ENCODE results near the gene NT5C.

NT5C gene

DNA sequence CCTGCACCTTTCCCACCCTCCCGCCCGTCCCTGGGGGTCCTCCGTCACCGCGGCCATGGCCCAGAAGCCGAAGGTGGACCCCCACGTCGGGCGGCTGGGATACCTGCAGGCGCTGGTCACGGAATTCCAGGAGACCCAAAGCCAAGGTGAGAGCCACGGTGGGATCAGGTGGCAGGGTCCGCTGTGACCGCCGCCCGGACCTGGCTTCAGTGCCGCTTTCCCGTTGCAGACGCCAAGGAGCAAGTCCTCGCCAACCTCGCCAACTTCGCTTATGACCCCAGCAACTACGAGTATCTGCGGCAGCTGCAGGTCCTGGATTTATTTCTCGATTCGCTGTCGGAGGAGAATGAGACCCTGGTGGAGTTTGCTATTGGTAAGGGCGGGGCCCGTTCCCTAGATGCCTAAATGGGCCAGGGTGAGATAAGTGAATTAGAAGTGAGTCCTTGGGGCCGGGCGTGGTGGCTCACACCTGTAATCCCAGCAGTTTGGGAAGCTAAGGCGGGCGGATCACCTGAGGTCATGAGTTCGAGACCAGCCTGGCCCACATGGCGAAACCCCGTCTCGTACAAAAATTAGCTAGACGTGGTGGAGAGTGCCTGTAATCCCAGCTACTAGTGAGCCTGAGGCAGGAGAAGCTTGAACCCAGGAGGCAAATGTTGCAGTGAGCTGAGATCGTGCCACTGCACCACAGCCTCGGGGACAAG lies 21.2 kb downstream of the NT5C start:
- Histone ChIP-seq H3K4me3 (ENCODE audit: low read length) (peak overlapping the region; percentile 85), H3K4me1 (ENCODE audit: insufficient read depth, low read length) (peaks cover 5% of the 10 kb centered on the region; the same call in 1 of the 2 replicates), H3K27me3 (ENCODE audit: insufficient read depth, low read length) (peaks cover 10% of the 10 kb centered on the region; the same call in 1 of the 2 replicates), H3K9me3 (ENCODE audit: insufficient read depth, low read depth, low read length) (no peaks in the 10 kb centered on the region), H3K9ac (ENCODE audit: low read depth, low read length) (peak overlapping the region; percentile 72; the same call in 1 of the 2 replicates), H3K27ac (ENCODE audit: low read length) (no peak overlapping the region), H3K36me3 (ENCODE audit: insufficient read depth, low read depth, low read length) (peaks cover under 1% of the 10 kb centered on the region; the same call in 1 of the 2 replicates)

DNA sequence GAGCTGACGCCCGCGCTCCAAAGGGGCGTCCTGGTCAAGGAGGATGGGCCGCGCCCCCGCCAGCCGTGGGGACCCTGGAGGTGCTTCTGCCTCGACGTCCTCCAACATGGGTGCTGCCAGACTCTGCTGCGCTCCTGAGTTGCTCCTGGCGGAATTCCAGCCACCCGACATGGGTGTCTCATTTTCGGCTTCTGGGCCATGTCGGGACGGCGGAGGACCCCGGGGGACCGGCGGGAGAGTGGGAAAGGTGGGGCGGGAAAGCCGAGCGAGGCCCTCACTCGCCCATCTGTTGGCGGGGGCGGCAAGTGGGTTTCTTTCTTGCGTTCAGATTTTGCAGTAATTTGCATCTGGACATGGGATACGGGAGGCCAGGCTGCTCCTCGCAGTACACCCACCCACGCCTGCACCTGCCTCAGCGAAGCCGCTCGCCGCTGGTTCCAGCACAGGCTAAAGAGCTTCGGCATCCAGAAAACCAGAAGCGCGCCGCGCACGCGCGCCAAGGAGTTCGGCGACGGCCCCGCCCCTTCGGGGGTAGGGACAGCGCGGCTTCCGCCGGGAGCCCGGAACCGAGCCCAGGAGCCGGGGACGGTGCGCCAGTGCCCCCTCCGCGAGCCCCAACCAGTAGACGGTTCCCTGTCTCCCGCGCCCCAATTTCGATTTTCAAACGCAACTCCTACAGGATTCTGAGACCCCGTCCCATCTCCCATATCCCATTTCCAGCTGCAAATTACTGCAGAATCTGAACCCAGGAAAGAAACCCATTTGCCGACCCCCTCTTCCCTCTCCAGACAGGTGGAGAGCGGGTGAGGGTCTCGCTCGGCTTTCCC lies 21.9 kb downstream of the NT5C start, which contains the start of gene ARMC7:
TSS of gene ARMC7 (plus strand) at position 563 of the 827 bp plus-strand sequence. CDS start 320 bp downstream, outside the sequence.
- H3K4me1 ChIP-seq (ENCODE audit: insufficient read depth, low read length), result peaks cover 5% of the 10 kb centered on the region; the same call in 1 of the 2 replicates
- peak within 1 kb of the TSS; percentile 72 for H3K9ac ChIP-seq (ENCODE audit: low read depth, low read length)
- H3K9me3 ChIP-seq (ENCODE audit: insufficient read depth, low read depth, low read length), result no peaks in the 10 kb centered on the region
- no peak within 1 kb of the TSS for H3K27ac ChIP-seq (ENCODE audit: low read length)
- peak within 1 kb of the TSS; percentile 85 for H3K4me3 ChIP-seq (ENCODE audit: low read length)
- peaks cover 10% of the 10 kb centered on the region; the same call in 1 of the 2 replicates for H3K27me3 ChIP-seq (ENCODE audit: insufficient read depth, low read length)
- no peaks in the 10 kb centered on the region for H3K36me3 ChIP-seq (ENCODE audit: insufficient read depth, low read depth, low read length)

DNA sequence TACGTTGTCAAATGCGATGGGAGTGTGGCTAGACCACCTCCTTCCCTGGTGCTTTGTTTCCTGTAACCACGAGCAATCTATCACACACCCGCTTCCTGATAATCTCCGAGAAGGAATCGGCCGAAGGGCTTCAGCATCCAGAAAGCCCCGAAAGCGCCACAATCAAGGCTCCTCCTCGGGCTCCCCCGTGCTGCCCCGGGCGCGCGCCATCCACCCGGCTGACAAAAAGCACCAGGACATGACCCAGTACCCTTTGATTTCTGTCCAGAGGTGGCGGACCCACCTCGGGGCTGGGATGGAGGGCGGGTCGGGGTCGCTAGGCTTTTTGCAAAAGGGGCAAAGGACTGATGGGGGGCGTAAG lies 22.5 kb downstream of the NT5C start:
- Histone ChIP-seq H3K36me3 (ENCODE audit: insufficient read depth, low read depth, low read length) (no peaks in the 10 kb centered on the region), H3K27me3 (ENCODE audit: insufficient read depth, low read length) (peaks cover 10% of the 10 kb centered on the region; the same call in 1 of the 2 replicates), H3K9ac (ENCODE audit: low read depth, low read length) (peak overlapping the region; percentile 72; the same call in 1 of the 2 replicates), H3K4me3 (ENCODE audit: low read length) (peak overlapping the region; percentile 85), H3K4me1 (ENCODE audit: insufficient read depth, low read length) (peaks cover 5% of the 10 kb centered on the region; the same call in 1 of the 2 replicates), H3K9me3 (ENCODE audit: insufficient read depth, low read depth, low read length) (no peaks in the 10 kb centered on the region), H3K27ac (ENCODE audit: low read length) (no peak overlapping the region)

DNA sequence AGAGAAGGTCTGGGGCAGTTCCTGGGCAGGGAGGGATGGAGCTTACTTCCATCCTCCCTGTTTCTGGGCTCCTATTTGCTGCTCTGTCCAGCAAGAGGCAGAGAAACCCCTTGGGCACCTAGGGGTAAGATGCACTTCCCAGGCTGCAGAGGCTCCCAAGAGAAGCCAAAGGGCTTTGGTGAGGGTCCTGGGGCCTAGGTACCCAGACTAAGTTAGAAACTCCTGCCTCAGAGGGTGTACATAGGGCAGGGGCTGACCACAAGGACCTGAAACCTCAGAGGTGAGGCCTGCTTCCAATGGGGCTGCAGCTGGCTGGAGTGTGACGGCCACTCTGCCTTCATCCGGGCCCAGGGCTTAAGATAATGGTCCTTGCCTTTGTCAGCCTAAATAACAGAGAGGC lies 23.3 kb downstream of the NT5C start:
- H3K27me3 ChIP-seq (ENCODE audit: insufficient read depth, low read length), result peaks cover 10% of the 10 kb centered on the region; the same call in 1 of the 2 replicates
- peaks cover 5% of the 10 kb centered on the region; the same call in 1 of the 2 replicates for H3K4me1 ChIP-seq (ENCODE audit: insufficient read depth, low read length)
- no peaks in the 10 kb centered on the region for H3K36me3 ChIP-seq (ENCODE audit: insufficient read depth, low read depth, low read length)

DNA sequence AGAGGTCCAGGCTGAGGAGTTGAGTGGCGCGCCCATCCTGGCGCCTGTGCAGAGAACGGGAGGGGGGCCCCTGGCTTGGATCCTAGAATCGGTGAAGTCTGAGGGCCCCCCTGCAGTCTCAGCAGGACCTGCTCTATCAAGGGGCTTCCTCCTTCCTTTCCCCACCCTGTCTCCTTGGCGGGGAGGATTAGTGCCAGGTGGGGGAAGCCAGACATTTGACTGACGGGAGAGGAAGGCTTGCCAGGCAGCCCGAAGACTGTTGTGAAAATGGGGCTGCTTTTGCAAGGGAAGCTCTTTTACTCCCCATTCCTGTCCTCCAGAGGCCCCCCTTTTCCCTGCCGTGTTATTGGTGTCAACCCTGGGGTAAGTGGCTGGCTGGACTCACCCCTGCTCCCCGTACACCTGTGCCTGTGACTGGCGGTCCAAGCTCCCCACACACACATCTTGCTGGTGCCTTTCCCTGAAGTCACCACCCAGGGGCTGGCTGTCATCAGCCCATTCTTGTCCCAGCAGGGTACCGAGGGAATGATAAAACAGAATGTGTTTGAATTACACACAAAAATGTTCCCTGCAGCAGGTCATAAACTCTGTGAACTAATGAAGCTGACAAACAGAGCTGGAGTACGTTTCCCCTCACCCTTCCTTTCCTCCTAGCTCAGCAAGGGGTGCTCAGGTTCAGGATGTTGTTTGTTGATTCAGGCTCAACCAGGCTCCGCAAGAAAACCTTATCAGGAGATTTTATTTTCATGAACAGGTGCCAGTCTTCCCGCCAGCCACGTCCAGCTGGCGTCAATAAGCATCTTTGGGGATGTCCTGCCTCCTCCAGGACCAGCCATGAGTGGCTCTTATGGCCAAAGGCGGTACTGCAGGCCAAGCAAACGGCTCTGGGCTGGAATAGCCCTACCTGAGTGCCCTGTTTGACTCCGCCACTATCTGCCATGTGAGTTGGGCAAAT lies 26.1 kb downstream of the NT5C start:
- Histone ChIP-seq H3K4me3 (ENCODE audit: low read length) (no peak overlapping the region), H3K27ac (ENCODE audit: low read length) (no peak overlapping the region), H3K9ac (ENCODE audit: low read depth, low read length) (no peak overlapping the region), H3K27me3 (ENCODE audit: insufficient read depth, low read length) (peaks cover 10% of the 10 kb centered on the region; the same call in 1 of the 2 replicates), H3K9me3 (ENCODE audit: insufficient read depth, low read depth, low read length) (no peaks in the 10 kb centered on the region), H3K4me1 (ENCODE audit: insufficient read depth, low read length) (peaks cover 5% of the 10 kb centered on the region; the same call in 1 of the 2 replicates), H3K36me3 (ENCODE audit: insufficient read depth, low read depth, low read length) (peaks cover 3% of the 10 kb centered on the region; the same call in 1 of the 2 replicates)

More for the DNA sequence above, 23.3 kb downstream of the NT5C start:
- H3K9ac ChIP-seq (ENCODE audit: low read depth, low read length), result no peak overlapping the region
- no peak overlapping the region for H3K27ac ChIP-seq (ENCODE audit: low read length)
- H3K4me3 ChIP-seq (ENCODE audit: low read length), result no peak overlapping the region
- H3K9me3 ChIP-seq (ENCODE audit: insufficient read depth, low read depth, low read length), result no peaks in the 10 kb centered on the region

DNA sequence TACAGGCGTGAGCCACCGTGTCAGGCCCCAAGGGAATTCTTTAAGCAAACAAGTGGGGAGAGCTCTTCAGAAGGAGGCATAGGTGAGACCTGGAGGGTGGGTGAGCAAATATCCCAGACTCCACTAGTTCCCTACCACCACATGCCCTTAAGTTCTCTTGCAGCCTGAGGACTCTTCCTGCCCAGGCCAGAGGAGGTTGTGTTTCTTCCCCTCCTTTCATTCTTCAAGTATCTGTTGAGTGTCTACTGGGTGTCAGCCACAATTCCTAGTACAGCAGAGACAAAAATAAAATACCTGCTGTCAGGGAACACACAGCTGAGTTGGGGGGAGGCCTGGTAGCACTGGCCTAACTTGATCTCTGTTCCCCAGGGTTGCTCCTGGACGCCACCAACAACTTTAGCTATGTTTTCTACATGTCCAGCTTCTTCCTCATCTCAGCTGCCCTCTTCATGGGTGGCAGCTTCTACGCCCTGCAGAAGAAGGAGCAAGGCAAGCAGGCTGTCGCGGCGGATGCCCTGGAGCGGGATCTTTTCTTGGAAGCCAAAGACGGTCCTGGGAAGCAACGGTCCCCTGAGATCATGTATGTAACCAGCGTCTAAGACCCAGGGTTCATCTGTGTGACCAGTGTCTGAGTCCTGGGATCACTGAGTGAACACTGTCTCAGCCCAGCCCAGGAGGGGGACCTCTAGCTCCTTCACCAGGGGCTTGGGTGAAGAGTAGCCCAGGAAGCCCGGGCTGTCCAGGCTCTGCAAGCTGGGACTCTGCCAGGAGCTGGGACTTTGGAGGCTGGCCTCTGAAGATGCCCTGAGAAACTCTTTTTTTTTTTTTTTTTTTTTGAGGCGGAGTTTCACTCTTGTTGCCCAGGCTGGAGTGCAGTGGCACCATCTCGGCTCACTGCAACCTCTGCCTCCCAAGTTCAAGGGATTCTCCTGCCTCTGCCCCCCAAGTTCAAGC lies 27.7 kb downstream of the NT5C start:
- H3K4me1 ChIP-seq (ENCODE audit: insufficient read depth, low read length), result peaks cover 3% of the 10 kb centered on the region; the same call in 1 of the 2 replicates
- no peak overlapping the region for H3K27ac ChIP-seq (ENCODE audit: low read length)
- no peak overlapping the region for H3K4me3 ChIP-seq (ENCODE audit: low read length)
- peaks cover 6% of the 10 kb centered on the region; the same call in 1 of the 2 replicates for H3K36me3 ChIP-seq (ENCODE audit: insufficient read depth, low read depth, low read length)
- no peaks in the 10 kb centered on the region for H3K9me3 ChIP-seq (ENCODE audit: insufficient read depth, low read depth, low read length)
- peaks cover 7% of the 10 kb centered on the region; the same call in 1 of the 2 replicates for H3K27me3 ChIP-seq (ENCODE audit: insufficient read depth, low read length)
- H3K9ac ChIP-seq (ENCODE audit: low read depth, low read length), result no peak overlapping the region

DNA sequence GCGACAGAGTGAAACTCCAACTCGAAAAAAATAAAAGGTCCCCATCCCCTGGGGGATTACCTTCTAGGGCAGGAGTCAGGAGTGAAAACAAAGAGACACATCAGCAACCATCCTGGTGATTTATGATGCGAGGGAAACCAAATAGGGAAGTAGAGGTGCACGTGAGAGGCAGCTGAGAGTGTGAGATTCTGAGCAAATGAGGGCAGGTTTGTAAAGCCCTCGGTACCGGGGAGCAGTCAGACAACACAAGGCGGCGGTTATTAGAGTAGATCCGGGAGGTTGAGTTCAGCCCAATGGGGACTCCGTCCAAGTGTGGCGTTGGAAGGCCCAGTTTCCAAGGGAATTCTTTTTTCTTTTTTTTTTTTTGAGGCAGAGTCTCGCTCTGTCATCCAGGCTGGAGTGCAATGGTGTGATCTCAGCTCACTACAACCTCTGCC lies 29.1 kb downstream of the NT5C start:
- Histone ChIP-seq H3K9me3 (ENCODE audit: insufficient read depth, low read depth, low read length) (no peaks in the 10 kb centered on the region), H3K27ac (ENCODE audit: low read length) (no peak overlapping the region), H3K4me1 (ENCODE audit: insufficient read depth, low read length) (no peaks in the 10 kb centered on the region; the same call in 1 of the 2 replicates), H3K4me3 (ENCODE audit: low read length) (no peak overlapping the region), H3K27me3 (ENCODE audit: insufficient read depth, low read length) (no peaks in the 10 kb centered on the region), H3K9ac (ENCODE audit: low read depth, low read length) (no peak overlapping the region), H3K36me3 (ENCODE audit: insufficient read depth, low read depth, low read length) (peaks cover 6% of the 10 kb centered on the region; the same call in 1 of the 2 replicates)

DNA sequence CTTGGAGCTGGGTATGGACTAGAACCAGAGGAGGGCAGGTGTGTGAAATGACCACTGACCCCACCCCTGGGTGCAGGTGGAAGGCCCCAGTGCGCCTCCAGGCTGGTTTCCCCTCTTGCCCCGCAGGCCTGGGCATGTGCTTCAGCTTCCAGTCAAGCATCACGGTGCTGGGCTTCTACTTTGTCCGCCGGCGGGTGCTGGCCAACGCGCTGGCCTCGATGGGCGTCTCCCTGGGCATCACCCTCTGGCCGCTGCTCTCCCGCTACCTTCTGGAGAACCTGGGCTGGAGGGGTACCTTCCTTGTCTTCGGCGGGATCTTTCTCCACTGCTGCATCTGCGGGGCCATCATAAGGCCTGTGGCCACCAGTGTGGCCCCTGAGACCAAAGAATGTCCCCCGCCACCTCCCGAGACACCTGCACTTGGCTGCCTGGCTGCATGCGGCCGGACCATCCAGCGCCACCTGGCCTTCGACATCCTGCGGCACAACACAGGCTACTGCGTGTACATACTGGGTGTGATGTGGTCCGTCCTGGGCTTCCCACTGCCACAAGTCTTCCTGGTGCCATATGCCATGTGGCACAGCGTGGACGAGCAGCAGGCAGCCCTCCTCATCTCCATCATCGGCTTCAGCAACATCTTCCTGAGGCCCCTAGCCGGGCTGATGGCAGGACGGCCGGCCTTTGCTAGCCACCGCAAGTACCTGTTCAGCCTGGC lies 31.5 kb downstream of the NT5C start:
- no peak overlapping the region for H3K27ac ChIP-seq (ENCODE audit: low read length)

DNA sequence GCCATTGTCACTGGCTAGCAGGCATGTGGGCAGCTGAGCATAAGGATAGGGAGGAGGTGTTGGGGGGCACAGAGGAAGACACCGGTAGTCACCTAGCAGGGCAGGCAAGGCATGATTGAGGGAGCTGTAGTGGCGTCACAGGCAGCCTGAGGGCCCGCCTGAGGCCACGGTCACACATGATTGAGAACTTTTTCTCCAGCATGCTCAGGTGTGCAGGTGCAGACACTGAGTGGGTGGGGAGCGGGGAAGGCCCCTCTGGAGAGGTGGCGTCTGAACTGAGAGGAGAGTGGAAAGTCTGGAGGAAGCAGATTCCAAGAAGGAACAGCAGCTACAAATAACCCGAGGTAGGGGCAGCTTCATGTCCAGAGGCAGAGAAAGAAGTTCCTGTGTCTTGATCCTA lies 32.7 kb downstream of the NT5C start:
- no peak overlapping the region for H3K9ac ChIP-seq (ENCODE audit: low read depth, low read length)
- H3K36me3 ChIP-seq (ENCODE audit: insufficient read depth, low read depth, low read length), result peaks cover 6% of the 10 kb centered on the region; the same call in 1 of the 2 replicates
- H3K27ac ChIP-seq (ENCODE audit: low read length), result no peak overlapping the region
- H3K27me3 ChIP-seq (ENCODE audit: insufficient read depth, low read length), result no peaks in the 10 kb centered on the region
- no peaks in the 10 kb centered on the region for H3K9me3 ChIP-seq (ENCODE audit: insufficient read depth, low read depth, low read length)
- no peak overlapping the region for H3K4me3 ChIP-seq (ENCODE audit: low read length)
- no peaks in the 10 kb centered on the region; the same call in 1 of the 2 replicates for H3K4me1 ChIP-seq (ENCODE audit: insufficient read depth, low read length)

More for the DNA sequence above, 31.5 kb downstream of the NT5C start:
- H3K9ac ChIP-seq (ENCODE audit: low read depth, low read length), result no peak overlapping the region
- no peak overlapping the region for H3K4me3 ChIP-seq (ENCODE audit: low read length)
- H3K27me3 ChIP-seq (ENCODE audit: insufficient read depth, low read length), result no peaks in the 10 kb centered on the region
- no peaks in the 10 kb centered on the region for H3K9me3 ChIP-seq (ENCODE audit: insufficient read depth, low read depth, low read length)
- H3K4me1 ChIP-seq (ENCODE audit: insufficient read depth, low read length), result no peaks in the 10 kb centered on the region; the same call in 1 of the 2 replicates
- H3K36me3 ChIP-seq (ENCODE audit: insufficient read depth, low read depth, low read length), result peaks cover 6% of the 10 kb centered on the region; the same call in 1 of the 2 replicates

All from iPS-20b (cell line).